HCT116 (cell line): ENCODE data around the gene ZNF341.

Experiments
- ATF3 ChIP-seq: IDR thresholded peaks from 2 replicates; pipeline ENCODE4 v1.6.1; 2012
- CEBPB ChIP-seq: IDR thresholded peaks from 2 replicates; pipeline ENCODE4 v1.6.1; 2012; ENCODE audit warnings: low read depth
- EZH2 ChIP-seq: fragments of 200-600 bp; sonication (generic); IDR thresholded peaks from 2 replicates; pipeline ENCODE4 v1.6.1; 2017; ENCODE audit warnings: antibody characterized with exemption, mixed run types
- EZH2phosphoT487 ChIP-seq: fragments of 200-600 bp; IDR thresholded peaks from 2 replicates; pipeline ENCODE4 v1.6.1; 2018; ENCODE audit warnings: antibody characterized with exemption, borderline replicate concordance
- FOSL1 ChIP-seq: IDR thresholded peaks from 2 replicates; pipeline ENCODE4 v1.6.1; 2012; ENCODE audit warnings: low read depth
- POLR2A ChIP-seq: IDR thresholded peaks from 2 replicates; pipeline ENCODE4 v1.7.0; 2011; ENCODE audit warnings: borderline replicate concordance; ENCODE audit not compliant: insufficient read depth, insufficient read length; ENCODE audit errors: extremely low read depth
- POLR2AphosphoS5 ChIP-seq: IDR thresholded peaks from 2 replicates; pipeline ENCODE4 v1.6.1; 2011; ENCODE audit warnings: mild to moderate bottlenecking, low read depth, low read length, moderate library complexity
- SIN3A ChIP-seq: IDR thresholded peaks from 2 replicates; pipeline ENCODE4 v1.6.1; 2012; ENCODE audit warnings: low read depth
- SP1 ChIP-seq: IDR thresholded peaks from 2 replicates; pipeline ENCODE4 v1.6.1; 2012; ENCODE audit warnings: low read depth
- TCF7L2 ChIP-seq: IDR thresholded peaks from 2 replicates; pipeline ENCODE4 v1.7.0; 2011; ENCODE audit warnings: borderline replicate concordance, inconsistent platforms; ENCODE audit not compliant: insufficient read depth, insufficient read length; ENCODE audit errors: extremely low read depth
- YY1 ChIP-seq: IDR thresholded peaks from 2 replicates; pipeline ENCODE4 v1.6.1; 2011; ENCODE audit warnings: low read length, low read depth, moderate library complexity, mild to moderate bottlenecking; ENCODE audit not compliant: insufficient replicate concordance; ENCODE audit errors: extremely low read depth
- ZNF274 ChIP-seq: fragments of 200-500 bp; sonication (Bioruptor generic); IDR thresholded peaks from 2 replicates; pipeline ENCODE4 v1.6.1; 2014; ENCODE audit warnings: mild to moderate bottlenecking, low read depth, low read length, inconsistent platforms
- TF ChIP-seq, protein P1 (sequence below), 3 experiments: fragments of 200-600 bp in 1 of 3; sonication (generic) in 1 of 3; IDR thresholded peaks in 2 of 3; conservative IDR thresholded peaks in 1 of 3; 2 replicates each; pipeline ENCODE4 v1.5.1; 2012 to 2017; ENCODE audit warnings: low read depth in 2 of 3, low read length in 2 of 3, antibody characterized with exemption in 1 of 3, borderline replicate concordance in 1 of 3, control low read depth in 1 of 3, mild to moderate bottlenecking in 1 of 3, mixed read lengths in 1 of 3, mixed run types in 1 of 3, moderate library complexity in 1 of 3; ENCODE audit not compliant: insufficient read depth in 1 of 3

- TF ChIP-seq YY1 (no peak), EZH2phosphoT487 (no peak), POLR2AphosphoS5 (no peak), SP1 (no peak), ZNF274 (no peak), FOSL1 (no peak), EZH2 (no peak), CEBPB (no peak), ATF3 (no peak), POLR2A (no peak), SIN3A (no peak), TCF7L2 (no peak)
- TF ChIP-seq, protein P1, sequence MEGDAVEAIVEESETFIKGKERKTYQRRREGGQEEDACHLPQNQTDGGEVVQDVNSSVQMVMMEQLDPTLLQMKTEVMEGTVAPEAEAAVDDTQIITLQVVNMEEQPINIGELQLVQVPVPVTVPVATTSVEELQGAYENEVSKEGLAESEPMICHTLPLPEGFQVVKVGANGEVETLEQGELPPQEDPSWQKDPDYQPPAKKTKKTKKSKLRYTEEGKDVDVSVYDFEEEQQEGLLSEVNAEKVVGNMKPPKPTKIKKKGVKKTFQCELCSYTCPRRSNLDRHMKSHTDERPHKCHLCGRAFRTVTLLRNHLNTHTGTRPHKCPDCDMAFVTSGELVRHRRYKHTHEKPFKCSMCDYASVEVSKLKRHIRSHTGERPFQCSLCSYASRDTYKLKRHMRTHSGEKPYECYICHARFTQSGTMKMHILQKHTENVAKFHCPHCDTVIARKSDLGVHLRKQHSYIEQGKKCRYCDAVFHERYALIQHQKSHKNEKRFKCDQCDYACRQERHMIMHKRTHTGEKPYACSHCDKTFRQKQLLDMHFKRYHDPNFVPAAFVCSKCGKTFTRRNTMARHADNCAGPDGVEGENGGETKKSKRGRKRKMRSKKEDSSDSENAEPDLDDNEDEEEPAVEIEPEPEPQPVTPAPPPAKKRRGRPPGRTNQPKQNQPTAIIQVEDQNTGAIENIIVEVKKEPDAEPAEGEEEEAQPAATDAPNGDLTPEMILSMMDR (IDR thresholded peaks at IDR 0.05 in 2 of 3, conservative IDR thresholded peaks at IDR 0.05 in 1 of 3; ENCODE audit: borderline replicate concordance in 1 of 3, insufficient read depth in 1 of 3, low read depth in 2 of 3, low read length in 2 of 3): no peak
These were observed 2.7 kb upstream of the ZNF341 start for GRCh38 chr20:33729101-33729500.
